GM12865 (cell line): Measurements from ENCODE around the gene NTMT1.

Experiments used
- DNase-seq: peaks from one replicate; pipeline ENCODE4 v3.0.0; 2010; ENCODE audit warnings: low read depth
- H3K4me3 ChIP-seq: 2 replicates; pipeline ENCODE4 v1.5.1; 2011; ENCODE audit warnings: mild to moderate bottlenecking, low read depth, low read length, control low read depth
- TF ChIP-seq, protein P1 (sequence below): IDR thresholded peaks from 2 replicates; pipeline ENCODE4 v1.5.1; 2011; ENCODE audit warnings: low read length, control low read depth, low read depth, inconsistent platforms; ENCODE audit not compliant: insufficient read depth; ENCODE audit errors: missing control alignments

NTMT1 gene

DNA sequence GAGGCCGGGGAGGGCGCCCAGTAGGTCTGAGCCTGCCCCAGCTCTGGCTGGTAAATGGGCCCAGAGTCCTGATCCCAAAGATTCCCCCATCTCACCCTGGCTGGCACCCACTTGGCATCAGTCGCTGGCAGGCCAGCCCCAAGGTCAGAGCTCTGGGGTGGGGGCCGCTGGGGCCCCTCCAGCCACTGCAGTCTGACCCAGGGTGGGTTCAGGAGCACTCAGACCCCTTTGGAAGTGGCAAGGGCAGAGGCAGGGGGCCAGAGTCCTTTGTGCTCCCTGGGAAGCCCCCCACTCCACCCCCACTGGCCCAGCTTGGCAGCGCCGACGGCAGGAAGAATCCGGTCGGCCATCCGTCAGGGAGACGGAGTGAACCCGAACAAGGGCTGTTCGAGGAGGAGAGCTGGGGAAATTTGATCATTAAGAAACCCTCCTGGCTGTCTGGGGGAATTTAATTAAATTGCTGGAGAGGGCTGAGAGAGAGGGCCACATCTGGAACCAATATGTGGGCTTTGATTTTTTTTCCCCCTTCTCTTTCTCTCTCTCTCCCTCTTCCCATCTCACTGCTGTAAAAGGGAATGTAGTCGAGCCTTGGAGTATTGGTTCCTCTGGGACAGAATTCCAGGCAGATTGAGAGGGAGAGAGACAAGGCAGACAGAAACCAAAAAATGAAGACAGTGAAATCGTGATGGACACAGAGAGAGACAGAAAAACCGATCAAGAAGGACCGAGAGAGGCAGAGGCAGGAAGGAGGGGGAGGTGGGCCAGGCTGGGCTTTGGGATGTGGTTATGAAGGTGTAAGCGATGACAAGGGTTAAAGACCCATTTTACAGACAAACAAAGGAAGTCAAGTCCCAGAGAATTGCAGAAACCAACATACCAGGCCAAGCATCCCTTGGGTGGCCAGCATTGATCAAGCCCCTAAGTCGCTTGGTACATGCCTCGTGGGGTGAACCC, 24.0 kb downstream of the NTMT1 start:
- TF ChIP-seq, protein P1, sequence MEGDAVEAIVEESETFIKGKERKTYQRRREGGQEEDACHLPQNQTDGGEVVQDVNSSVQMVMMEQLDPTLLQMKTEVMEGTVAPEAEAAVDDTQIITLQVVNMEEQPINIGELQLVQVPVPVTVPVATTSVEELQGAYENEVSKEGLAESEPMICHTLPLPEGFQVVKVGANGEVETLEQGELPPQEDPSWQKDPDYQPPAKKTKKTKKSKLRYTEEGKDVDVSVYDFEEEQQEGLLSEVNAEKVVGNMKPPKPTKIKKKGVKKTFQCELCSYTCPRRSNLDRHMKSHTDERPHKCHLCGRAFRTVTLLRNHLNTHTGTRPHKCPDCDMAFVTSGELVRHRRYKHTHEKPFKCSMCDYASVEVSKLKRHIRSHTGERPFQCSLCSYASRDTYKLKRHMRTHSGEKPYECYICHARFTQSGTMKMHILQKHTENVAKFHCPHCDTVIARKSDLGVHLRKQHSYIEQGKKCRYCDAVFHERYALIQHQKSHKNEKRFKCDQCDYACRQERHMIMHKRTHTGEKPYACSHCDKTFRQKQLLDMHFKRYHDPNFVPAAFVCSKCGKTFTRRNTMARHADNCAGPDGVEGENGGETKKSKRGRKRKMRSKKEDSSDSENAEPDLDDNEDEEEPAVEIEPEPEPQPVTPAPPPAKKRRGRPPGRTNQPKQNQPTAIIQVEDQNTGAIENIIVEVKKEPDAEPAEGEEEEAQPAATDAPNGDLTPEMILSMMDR: no peak
- no peak overlapping the region for H3K4me3 ChIP-seq
- no peak for DNase-seq

DNA sequence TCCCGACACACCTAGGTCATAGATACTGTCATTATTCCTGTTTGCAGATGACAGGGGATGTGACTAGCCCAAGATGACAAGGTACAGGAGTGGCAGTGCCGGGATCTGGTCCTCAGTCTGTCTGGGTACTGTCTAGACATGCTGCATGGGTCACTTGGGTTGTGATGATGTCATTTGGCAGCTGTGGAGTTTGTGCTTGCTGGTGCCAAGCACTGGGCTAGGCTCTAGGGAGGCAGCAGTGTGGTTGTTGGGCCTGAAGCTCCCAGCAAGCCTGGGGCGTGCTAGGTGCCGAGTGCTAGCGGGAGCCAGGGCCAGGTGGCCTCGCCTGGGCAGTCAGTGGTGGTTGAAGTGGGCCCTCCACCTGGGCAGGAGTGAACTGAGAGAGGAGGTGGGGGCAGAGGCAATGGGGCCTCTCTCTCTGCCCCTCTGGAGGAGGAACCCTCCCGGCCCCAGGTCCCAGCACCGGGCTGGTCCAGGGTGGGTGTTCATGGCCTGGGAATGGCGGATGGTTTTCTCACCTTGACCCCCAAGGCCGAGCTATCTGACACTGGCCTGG, 24.8 kb downstream of the NTMT1 start:
- DNase-seq: no peak
- H3K4me3 ChIP-seq: no peak overlapping the region
- TF ChIP-seq, protein P1: no peak

DNA sequence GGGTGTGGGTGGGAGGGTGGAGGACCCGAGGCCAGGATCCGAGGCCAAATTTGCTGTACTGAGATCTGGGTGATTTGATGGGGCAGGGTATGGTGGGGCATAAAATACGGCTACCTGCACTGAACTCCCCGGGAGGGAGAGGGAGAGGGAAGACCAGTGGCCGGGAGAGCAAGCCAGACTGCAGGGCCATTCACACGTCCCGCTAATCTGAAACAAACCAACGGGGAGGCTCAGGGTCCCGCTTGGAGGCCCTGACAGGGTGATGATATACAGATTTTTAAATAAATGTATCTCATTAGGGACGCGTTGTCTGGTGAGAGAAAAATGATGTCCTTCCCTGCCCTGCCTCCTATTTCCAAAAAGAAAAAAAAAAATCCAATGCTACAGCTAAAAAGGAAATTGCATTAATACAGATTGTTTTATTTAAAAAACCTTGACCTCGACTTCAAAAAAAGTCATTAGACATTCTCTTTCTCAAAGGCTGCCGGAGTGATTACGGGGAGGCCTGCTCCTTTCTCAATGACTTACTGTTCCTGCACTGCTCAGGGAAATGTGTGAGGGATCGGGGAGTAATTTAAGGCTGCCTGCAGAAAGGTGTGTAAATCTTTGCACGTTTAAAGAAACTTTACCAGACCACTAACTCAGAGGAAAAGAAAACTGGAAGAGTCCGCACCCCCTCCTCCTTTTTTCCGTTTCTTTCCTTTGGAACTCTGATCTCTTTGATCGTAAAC, 28.0 kb downstream of the NTMT1 start:
- DNase-seq: no peak
- H3K4me3 ChIP-seq: no peak overlapping the region
- TF ChIP-seq, protein P1: no peak

DNA sequence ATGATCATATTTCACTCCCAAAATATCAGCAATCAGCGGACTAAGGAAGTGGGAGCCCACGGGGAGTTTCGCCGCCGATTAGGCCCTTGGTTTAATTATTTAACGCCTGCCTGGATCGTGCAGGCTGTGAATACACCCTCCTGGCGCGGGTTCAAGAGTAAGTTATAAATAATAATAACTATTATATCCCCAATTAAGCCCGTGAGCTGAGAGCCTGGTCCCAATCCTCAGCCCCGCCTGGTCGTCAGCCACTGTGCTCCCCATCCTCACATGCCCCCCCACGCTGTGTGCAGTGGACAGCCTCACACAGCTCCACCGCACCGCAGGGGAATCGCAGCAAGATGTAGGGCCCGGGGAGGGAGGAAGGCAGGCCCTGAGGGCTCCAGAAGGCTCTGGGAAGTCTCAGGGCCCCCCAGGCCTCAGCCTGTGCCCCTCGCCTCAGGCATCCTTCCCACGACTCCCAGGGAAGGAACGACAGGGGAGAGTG, 28.6 kb downstream of the NTMT1 start:
- no peak overlapping the region for H3K4me3 ChIP-seq
- DNase-seq: no peak
- TF ChIP-seq, protein P1: no peak

DNA sequence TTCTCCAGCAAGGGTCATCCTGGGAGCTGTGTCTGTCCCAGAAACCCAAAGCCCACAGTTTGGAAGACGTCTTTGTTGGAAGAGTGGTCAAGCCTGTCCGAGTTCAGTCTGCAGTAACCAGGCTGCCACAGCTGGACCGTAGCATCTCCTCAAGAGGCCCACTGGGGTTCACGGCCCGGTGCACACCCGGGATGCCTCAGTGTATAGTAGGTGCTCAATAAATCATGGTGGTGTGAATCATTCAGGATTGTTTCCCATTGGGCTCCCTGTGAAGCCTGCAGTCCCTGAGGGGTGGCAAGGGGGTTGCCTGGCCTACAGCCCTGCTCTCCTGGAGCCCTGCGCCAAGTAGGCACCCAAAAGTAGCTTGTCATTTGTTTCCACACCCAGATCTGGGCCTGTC, 29.2 kb downstream of the NTMT1 start:
- DNase-seq: no peak
- TF ChIP-seq, protein P1: no peak
- no peak overlapping the region for H3K4me3 ChIP-seq

DNA sequence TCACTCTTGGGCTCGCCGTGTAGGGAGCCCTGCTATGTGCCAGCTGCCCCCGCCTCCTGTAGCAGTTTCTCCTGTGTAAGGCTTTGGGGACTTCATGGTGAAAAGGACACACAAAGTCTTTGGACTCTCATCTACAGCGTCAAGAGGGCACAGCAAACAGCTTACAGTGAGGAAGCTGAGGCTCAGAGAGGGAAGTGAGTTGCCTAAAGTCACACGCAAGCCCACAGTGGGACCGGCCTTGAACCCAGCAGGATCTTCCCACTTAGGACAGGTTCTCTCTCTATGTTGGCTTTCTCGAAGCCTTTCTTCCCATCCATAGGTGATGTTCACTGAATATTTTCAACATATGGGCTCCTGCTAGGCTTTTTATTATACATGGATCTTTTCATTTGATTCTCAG, 29.7 kb downstream of the NTMT1 start:
- TF ChIP-seq, protein P1: no peak
- no peak overlapping the region for H3K4me3 ChIP-seq
- no peak for DNase-seq
